ENCODE measurements around the gene VWCE. TPM values are rescaled to one million over a fixed set of nuclear protein-coding genes. Genes with fewer than 3 reads are reported as not detected.

Gene VWCE
- total RNA-seq, 1 experiment from 2014 or later = 20.6 TPM

DNA sequence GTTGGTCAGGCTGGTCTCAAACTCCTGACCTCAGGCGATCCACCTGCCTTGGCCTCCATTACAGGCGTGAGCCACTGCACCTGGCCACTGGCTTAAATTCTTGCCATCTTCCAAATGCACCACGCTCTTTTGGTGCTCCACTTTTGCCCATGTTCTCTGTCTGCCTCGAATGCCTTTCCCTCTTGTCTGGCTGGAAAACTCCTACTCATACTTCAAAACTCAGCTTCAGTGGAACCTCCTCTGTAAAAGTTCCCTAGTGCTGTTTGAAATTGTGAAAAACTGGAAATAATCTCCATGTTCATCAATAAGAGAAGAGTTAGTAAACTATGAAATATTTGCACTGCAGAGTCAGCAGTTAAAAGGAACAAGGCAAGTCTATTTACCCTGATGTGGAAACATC, 11.5 kb downstream of the VWCE start:
- no peak overlapping the region for H3K27ac ChIP-seq (ENCODE audit: insufficient read length, low read depth, low read length)
- no peak overlapping the region for H3K4ac ChIP-seq (ENCODE audit: low read depth, low read length)
- H2AK5ac ChIP-seq (ENCODE audit: insufficient read length, low read length) = no peak overlapping the region

More for the DNA sequence above, 11.5 kb downstream of the VWCE start:
- Histone ChIP-seq H3K9me3 (ENCODE audit: control insufficient read depth, low read depth, low read length) (no peaks in the 10 kb centered on the region), H2BK5ac (ENCODE audit: insufficient read length, low read length) (no peak overlapping the region), H4K20me1 (ENCODE audit: control insufficient read depth, insufficient read depth, insufficient read length) (no peaks in the 10 kb centered on the region), H2BK20ac (ENCODE audit: low read depth, low read length, poor library complexity, severe bottlenecking) (no peak overlapping the region), H4K91ac (ENCODE audit: insufficient read length, low read depth, low read length) (no peak overlapping the region), H3K18ac (ENCODE audit: insufficient read length, low read depth, low read length) (no peak overlapping the region), H2BK12ac (ENCODE audit: insufficient read length, low read depth, low read length) (no peak overlapping the region), H2BK120ac (ENCODE audit: low read depth, low read length, poor library complexity, severe bottlenecking) (no peak overlapping the region), H4K5ac (ENCODE audit: insufficient read length, low read depth, low read length) (no peak overlapping the region), H3K4me1 (ENCODE audit: insufficient read depth, low read length) (no peaks in the 10 kb centered on the region; the same call in 1 of the 2 replicates), H3K14ac (ENCODE audit: insufficient read depth, low read length) (no peak overlapping the region), H4K8ac (replicated peaks; ENCODE audit: insufficient read length, low read depth, low read length) (no peak overlapping the region), H3K9ac (ENCODE audit: extremely low read depth, insufficient read length, low read length) (no peak overlapping the region), H3K23ac (ENCODE audit: insufficient read length, low read depth, low read length) (no peak overlapping the region), H3K79me1 (ENCODE audit: insufficient read depth, low read depth, low read length, poor library complexity, severe bottlenecking) (no peaks in the 10 kb centered on the region), H2AFZ (ENCODE audit: low read length) (no peak overlapping the region), H2BK15ac (ENCODE audit: low read depth, low read length) (no peak overlapping the region), H3K27me3 (ENCODE audit: insufficient read depth, low read length) (0 out of 2 replicates have a peak, but pooled peaks cover 2% of the 10 kb centered on the region), H3K79me2 (ENCODE audit: insufficient read depth, low read length) (no peaks in the 10 kb centered on the region), H3T11ph (ENCODE audit: low read length) (no peak overlapping the region), H3K56ac (ENCODE audit: insufficient read length, low read depth, low read length) (no peak overlapping the region), H3K23me2 (ENCODE audit: insufficient read length, low read depth, low read length, poor library complexity, severe bottlenecking) (no peaks in the 10 kb centered on the region), H3K4me2 (ENCODE audit: insufficient read depth, insufficient read length, low read length) (no peak overlapping the region)
- Mint-ChIP-seq H3K4me3 (no peak overlapping the region), H3K36me3 (ENCODE audit: insufficient read depth in 1 of 3, low read depth in 3 of 3) (peaks cover 2 to 78% (median 21%) of the 10 kb centered on the region in 3 experiments; a peak in 6 of 7 replicates), H3K27me3 (ENCODE audit: low read depth) (peaks cover 22% of the 10 kb centered on the region), H3K27ac (no peak overlapping the region), H3K4me1 (peaks cover 22 to 30% of the 10 kb centered on the region in 2 experiments), H3K9me3 (no peaks in the 10 kb centered on the region; a peak in 1 of 5 replicates)
- TF ChIP-seq, protein P1, sequence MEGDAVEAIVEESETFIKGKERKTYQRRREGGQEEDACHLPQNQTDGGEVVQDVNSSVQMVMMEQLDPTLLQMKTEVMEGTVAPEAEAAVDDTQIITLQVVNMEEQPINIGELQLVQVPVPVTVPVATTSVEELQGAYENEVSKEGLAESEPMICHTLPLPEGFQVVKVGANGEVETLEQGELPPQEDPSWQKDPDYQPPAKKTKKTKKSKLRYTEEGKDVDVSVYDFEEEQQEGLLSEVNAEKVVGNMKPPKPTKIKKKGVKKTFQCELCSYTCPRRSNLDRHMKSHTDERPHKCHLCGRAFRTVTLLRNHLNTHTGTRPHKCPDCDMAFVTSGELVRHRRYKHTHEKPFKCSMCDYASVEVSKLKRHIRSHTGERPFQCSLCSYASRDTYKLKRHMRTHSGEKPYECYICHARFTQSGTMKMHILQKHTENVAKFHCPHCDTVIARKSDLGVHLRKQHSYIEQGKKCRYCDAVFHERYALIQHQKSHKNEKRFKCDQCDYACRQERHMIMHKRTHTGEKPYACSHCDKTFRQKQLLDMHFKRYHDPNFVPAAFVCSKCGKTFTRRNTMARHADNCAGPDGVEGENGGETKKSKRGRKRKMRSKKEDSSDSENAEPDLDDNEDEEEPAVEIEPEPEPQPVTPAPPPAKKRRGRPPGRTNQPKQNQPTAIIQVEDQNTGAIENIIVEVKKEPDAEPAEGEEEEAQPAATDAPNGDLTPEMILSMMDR (conservative IDR thresholded peaks at IDR 0.05) = no peak
- no CpG with 5 or more reads among the region's 4 CpGs for WGBS (ENCODE audit: extremely low coverage, insufficient read length, low lambda C conversion rate)
- no peak for DNase-seq

All from H9 (cell line).